COLO668 (cell line): Measurements from ENCODE around the gene GSG1L.
"Not testable (repeated sequence)": the region's sequence is repeated elsewhere in the genome, so short reads cannot be mapped to it uniquely, and the experiment has no call there.

Experiments used
- DNase-seq: peaks from one replicate; lab custom pipeline; 2025; ENCODE audit not compliant: unreplicated experiment; lab: John Stamatoyannopoulos, UW

GSG1L gene

GRCh38 chr16:27762441-27762840, 301.1 kb downstream of the GSG1L start:
- no peak for DNase-seq

- no peak for DNase-seq
Measured at GRCh38 chr16:27761816-27762215, 301.7 kb downstream of the GSG1L start.

GRCh38 chr16:27760789-27761176, 302.7 kb downstream of the GSG1L start:
- DNase-seq: no peak

DNA sequence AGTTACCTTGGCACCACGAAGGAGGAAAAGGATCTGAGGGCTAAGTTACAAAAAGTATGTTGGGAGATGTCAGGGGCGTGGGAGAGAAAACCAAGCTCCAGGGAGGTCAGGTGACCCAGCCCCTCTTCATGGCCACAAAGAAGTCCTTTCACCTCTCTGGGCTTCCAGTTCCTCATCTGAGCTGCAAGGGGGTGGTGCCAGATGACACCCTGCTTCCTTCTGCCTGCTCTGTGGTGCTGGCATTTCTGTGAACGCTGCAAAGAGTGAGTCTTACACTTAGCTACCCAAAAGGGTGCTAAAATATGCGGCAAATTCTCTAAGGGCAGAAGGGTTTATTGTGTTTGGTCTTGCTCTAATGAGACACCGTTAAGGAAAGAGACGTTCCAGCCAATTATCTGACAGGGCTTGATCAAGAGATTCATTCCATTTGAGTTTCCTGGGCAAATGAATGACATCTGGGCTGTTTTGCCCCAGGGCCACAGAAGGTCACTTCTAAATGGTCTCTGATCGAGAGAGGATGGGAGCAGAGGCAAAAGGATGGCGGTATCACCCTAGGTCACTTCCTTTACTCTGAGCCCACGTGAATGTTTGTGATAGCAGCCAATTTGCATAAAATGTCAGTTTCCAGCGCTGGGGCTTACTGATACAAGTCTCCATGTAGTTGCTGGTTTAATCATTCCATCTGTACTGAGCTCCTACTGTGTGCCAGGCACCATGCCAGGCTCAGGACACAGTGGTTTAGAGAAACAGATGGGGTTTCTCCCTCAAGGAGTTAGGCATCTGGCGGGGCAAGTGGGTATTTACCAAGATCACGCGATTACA, 303.3 kb downstream of the GSG1L start:
- DNase-seq: no peak

GRCh38 chr16:27759301-27759871, 304.1 kb downstream of the GSG1L start:
- DNase-seq: no peak

- no peak for DNase-seq
Measured at GRCh38 chr16:27758544-27758943, 305.0 kb downstream of the GSG1L start.

DNA sequence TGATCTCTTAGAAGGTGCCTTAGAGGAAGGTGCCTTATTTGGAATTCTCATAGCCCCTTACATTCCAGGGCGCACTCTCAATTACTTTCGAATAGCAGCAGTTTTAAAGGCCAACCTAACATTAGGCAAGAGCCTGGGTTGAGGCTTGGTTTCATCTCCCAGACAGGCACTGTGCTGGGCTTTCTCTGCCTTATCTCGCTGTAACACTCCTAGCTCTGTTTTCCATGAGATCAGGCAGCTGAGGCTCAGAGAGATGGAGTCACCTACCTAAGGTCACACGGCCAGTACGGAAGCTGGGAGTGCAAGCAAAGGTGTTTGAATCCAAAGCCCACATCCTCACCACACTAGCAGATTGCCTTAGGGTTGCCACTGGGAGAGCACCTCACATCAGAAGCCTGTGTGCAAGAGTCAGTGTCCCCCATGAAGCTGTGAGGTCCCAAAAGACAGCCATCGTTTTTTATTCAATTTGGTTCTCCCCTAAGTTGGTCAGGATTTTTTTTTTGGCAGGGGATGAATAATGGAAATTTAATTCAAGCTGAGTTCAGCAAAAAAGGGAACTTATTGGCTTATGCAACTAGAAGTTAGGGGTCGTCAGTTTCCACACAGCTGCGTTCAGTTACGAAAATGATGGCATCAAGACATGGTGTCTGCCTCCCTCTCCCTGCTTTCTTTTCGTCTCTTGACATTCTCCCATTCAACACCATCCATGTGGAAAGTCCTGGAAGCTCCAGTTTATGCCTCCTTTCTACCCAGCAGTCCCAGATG, 307.1 kb downstream of the GSG1L start:
- DNase-seq: no peak

DNA sequence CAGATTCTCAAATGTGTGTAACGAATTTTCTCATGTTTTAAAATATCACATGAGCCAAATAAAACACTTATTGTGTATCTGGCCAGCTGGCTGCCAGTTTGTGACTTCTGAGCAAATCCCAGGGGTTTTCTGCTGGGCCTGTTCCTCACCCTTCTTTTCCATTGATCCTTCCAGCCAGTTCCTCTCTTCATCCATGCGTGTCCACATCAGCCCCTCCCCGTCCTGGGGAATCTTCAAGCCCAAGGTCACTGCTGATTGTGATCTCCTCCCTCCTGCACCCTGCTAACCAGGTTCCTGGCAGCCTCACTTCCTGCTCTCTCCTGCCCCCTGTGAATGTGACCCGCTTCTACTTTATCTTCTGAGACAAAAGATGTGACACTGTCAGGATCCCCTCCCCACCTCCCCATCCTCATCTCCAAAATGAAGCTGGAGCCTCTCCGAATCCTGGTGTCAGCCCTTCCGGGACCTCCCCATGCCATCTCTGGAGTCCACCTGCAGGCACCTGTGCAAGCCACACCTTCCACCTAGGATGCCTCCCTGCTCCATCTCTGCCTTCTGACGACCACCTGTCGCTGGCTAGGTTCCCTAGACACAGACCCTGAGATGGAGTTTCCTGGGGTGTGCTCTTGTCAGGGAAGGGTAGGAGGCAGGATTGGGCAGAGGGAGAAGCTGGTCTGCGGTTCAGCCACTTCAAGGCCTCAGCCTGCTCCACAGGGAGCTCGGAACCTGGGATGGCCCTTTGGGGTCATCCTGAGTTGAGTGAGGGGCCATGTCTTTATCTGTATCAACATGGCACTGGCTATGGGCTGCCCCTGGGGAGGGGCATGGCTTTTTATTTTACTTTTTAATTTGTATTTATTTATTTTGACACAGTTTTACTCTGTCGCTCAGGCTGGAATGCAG, 308.5 kb downstream of the GSG1L start:
- no peak for DNase-seq

GRCh38 chr16:27753563-27753962, 310.0 kb downstream of the GSG1L start:
- DNase-seq: no peak

DNA sequence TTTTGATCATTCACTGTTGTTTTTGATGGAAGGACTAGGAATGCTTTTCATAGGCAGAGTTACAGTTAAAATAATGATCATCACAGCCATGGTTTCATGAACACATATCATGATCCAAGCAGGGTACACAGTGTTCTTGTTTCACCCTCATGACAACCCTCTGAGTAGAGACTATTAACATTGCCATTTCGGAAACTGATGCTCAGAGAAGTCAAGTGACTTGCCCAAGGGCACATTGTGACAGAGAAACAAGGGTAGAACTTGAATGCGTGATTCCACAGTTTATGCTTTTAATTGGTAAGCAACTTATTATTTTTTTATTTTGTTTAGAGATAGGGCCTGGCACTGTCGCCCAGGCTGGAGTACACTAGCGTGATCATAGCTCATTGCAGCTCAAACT, 311.3 kb downstream of the GSG1L start:
- no peak for DNase-seq

DNA sequence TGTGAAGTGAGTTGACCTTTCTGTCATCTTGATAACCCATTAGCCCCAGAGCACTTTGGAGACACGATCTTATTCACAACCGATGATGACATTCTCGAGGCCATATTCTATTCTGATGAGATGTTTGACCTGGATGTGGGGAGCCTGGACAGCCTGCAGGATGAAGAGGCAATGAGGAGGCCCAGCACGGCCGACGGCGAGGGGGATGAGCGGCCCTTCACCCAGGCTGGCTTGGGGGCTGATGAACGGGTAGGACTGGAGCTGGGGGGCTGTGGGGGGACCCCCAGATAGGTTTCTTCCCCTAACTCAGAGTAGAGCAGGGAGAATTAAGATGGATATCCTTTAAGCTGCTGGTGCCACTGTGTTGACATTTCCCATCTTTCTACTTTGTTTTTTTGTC, 311.8 kb downstream of the GSG1L start:
- no peak for DNase-seq

DNA sequence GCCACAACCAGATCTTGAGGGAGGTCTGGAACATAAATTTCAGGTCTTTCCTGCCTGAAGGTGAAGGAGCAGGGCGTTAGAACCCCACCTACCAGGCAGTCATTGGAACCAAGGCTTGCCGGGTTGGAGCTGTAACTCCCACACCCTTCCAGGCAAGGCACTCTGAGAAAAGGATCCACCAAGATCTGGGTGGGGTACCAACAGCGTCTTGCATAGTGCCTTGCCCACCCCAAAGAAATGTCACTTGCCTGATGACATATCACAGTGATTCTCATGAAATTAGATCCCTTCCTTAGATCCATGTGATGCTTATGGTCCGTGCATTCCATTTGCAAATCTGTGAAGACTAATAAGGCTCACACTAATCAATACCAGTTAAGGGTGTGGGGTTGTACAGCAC, 312.3 kb downstream of the GSG1L start:
- DNase-seq: no peak

GRCh38 chr16:27749946-27750345, 313.6 kb downstream of the GSG1L start:
- no peak for DNase-seq

- DNase-seq: no peak
Measured at GRCh38 chr16:27749547-27749875, 314.0 kb downstream of the GSG1L start.

DNA sequence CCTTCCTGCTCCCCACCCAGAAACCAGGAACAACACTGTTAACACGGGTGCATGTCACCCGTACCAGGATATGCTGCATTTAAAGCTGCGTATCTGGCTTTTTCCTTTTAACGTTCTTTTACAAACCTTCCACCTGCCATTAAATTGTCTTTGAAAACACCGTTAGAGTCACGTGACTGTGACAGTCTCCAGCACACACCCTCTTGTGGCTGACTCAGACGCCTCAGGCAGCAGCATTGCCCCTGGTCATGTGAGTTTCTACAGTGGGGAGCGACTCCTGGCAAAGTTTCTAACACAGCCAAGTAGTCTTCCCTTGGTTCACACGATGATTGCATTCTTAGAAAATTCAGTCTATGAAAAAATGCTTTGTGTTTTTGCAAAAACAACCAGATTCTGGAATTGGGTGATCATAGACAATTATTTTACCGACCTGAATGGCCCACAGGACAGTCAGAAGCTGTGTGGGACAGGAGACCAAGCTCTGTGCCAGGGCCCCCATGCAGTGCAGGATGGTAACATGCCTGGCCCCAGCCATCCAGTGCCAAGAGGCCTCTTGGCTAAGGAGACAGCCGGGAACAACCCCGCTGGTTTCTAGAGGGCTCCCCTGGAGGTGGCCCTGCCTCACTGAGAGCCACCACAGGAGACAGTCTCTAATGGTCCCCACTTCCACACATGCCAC, 314.5 kb downstream of the GSG1L start:
- DNase-seq: peak; percentile 11

- no peak for DNase-seq
Measured at GRCh38 chr16:27747946-27748345, 315.6 kb downstream of the GSG1L start.

GRCh38 chr16:27746076-27746855, 317.2 kb downstream of the GSG1L start:
- no peak for DNase-seq

DNA sequence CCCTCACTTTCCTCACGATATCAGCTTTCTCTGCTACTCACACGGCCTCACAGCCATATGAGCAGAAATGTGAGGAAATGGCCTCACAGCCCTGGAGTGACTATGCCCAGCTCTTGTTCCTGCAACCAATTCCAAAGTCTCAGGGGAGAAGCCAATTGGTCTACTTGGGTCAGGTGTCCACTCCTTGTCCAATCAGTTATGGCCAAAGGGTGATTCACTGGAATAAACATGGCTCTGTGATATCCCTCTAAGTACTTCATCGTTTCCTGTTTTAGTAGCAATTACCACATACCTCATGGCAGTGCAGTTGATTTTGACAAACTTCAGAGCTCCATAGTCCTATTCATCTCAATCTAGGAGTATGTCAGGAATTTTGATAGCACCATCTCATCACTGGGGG, 318.2 kb downstream of the GSG1L start:
- no peak for DNase-seq

DNA sequence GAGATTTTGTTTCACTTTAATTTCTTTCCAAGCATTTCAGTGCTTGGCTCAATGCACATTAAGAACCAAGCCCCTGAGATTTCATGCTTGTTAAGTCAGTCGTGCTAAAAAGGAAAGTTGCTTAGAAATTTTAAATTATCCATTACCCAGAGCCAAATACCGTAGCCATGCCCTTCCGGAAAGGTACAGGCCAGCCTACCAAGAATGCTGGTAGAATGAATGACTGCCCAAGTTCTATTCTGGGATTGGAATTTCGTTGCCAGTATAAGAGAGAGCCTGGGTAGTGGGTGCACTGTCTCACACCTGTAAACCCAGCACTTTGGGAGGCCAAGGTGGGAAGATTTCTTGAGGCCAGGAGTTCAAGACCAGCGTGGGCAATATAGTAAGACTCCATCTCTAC, 319.6 kb downstream of the GSG1L start:
- no peak for DNase-seq

DNA sequence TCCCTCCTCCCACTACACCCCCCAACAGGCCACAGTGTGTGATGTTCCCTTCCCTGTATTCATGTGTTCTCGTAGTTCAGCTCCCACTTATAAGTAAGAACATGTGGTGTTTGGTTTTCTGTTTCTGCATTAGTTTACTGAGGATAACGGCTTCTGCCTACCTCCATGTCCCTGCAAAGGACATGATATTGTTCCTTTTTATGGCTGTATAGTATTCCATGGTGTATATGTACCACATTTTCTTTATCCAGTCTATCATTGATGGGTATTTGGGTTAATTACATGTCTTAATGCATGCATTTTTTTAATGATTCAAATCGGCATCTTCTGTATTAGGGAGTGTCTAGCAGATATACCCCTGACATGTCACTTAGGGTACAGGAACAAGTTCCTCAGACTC, 320.5 kb downstream of the GSG1L start:
- DNase-seq: not testable (repeated sequence)
